GM21737 (cell line): ENCODE results near the gene DEFB116.
"Not testable (repeated sequence)": the region's sequence is repeated elsewhere in the genome, so short reads cannot be mapped to it uniquely, and the experiment has no call there.

ENCODE experiments used
- ATAC-seq: cut with Tn5 transposase; IDR thresholded peaks from one replicate; pipeline ENCODE4 v1.9.1; 2021; ENCODE audit warnings: mild to moderate bottlenecking, moderate library complexity; ENCODE audit not compliant: unreplicated experiment

The DEFB116 gene, protein sequence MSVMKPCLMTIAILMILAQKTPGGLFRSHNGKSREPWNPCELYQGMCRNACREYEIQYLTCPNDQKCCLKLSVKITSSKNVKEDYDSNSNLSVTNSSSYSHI

GRCh38 chr20:31308535-31309162 lies at the start of gene DEFB116:
DEFB116 (minus strand) TSS chr20:31308585; CDS start chr20:31308585, 0 bp downstream.
- no peak for ATAC-seq

DNA sequence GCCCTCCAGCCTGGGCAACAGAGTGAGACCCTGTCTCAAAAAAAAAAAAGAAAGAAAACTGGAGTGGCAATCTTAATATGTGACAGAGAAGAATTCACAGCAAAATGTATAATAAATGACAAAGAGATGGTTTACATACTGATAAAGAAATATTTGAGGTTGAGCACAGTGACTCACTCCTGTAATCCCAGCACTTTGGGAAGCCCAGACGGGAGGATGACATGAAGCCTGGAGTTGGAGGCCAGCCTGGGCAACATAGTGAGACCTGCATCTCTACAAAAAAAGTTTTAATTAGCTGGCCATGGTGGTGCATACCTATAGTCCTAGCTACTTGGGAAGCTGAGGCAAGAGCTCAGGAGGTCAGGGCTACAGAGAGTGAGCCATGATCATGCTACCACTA lies 47.6 kb upstream of the DEFB116 start:
- ATAC-seq, result no peak

DNA sequence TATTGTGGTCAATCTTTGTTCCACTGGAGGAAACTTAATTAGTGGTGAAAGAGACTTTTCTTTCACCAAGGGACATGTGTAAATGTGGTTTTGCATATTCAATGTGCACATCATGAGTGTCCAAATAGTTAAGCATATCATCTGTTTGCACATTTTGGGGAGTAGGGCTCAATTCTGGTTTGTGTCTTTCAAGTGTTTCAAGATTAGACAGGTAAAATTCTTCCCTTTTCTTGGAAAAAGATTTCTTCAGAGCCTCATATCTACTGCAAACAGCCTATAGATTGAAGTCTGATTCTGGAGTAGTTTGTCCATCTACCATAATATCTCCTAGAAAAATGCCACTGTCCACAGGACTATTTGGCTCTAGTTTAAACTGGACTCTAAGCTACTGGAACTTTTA lies 33.1 kb upstream of the DEFB116 start:
- ATAC-seq, result no peak

- no peak for ATAC-seq
These were observed 22.5 kb upstream of the DEFB116 start for GRCh38 chr20:31330893-31331292.

DNA sequence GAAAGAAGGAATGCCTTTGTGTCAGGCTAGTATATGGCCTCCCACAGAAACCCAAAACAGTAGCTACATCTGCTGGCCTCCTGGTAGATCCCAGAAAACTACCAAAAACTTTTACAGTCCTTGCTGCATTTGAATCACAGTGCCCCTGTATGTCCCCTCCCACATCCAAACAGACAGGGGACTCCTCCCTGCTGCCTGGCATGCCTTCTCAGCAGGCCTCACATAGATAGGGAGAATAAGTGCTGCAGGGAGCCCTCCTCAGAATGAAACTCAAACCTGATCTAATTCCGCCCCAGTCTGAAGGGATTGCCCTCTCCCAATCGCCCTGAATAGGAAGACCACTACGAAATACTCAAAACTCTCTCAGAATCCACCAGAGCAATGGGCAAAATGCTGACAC lies 14.1 kb upstream of the DEFB116 start:
- ATAC-seq, result no peak

DNA sequence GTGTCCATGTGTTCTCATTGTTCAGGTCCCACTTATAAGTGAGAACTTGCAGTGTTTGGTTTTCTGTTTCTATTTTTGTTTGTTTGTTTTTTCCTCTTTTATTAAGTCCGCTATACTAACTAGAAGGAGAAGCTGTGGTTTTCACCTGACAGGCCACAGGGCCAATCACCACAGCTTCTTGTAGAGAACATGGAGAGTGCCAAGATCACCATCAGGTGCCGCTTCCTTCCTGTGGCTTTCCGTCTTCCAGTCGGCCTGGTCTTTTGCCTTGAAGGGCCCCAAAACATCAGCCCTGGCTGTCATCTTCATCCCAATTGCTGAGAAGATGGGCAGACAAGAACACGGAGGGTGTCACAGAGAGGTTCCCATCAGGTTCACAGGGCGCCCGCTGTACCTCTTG lies 23.4 kb downstream of the DEFB116 start:
- ATAC-seq, result not testable (repeated sequence)

DNA sequence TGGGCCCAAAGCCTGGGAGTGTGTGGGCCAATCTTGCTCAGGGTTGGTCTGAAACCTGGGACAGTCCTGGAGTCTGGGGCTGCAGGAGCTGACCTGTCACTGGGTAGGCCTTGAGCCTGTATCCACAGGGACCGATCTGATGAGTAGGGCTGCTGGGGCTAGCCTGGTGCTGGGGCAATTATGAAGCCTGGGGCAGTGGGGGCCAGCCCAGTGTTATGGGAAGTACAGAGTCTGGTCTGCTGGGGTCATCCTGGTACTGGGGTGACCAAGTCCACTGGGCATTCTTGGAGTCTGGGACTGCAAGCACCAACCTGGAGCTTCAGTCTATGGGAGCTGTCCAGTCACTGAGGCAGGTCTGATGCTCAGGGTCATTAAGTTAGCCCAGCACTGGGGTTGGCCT lies 30.2 kb downstream of the DEFB116 start:
- ATAC-seq, result no peak

DNA sequence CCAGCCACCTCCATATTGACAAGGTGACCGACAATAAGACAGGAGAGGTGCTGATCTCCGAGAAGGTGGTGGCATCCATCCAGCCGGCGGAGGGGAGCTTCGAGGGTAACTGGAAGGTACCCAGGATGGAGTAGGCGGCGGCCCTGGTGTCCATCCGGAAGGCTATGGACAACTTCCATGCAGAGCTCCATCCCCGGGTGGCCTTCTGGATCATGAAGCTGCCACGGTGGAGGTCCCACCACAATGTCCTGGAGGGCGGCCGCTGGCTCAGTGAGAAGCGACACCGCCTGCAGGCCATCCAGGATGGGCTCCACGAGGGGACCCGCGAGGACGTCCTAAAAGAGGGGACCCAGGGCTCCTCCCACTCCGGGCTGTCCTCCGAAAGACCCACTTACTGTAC lies 33.9 kb downstream of the DEFB116 start:
- no peak for ATAC-seq

DNA sequence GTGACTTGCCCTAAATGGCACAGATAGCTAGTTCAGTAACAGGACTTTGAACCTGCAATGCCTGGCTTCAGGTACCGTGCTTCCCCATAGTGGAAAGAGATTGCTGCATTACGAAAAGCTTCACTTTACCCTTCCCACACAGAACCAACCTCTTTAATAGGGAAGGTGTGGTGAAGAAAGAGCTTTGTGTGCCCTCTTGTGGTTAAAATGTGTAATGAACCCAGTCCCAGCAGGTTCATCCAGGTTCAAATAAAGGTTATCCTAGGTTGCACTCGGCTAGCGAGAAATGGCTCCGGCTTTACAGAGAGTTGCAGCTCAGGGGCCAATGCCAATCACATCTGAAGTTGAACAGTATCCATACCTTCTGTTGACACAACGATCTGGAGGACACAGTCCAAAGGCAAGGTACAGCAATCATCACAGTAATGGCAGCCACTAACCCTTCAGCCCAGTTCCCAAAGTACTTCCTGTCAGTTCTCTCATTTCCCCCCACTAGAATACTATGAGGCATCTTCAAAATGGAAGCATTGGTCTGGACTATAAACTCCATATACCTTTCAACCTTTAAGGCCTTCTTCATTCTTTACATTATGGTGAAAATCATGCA lies 48.0 kb downstream of the DEFB116 start:
- ATAC-seq, result no peak

GRCh38 chr20:31257364-31257763 lies 51.0 kb downstream of the DEFB116 start, which contains the start of gene DEFB115:
DEFB115 (plus strand) TSS chr20:31257664; CDS start chr20:31257664, 0 bp downstream.
- no peak for ATAC-seq

DNA sequence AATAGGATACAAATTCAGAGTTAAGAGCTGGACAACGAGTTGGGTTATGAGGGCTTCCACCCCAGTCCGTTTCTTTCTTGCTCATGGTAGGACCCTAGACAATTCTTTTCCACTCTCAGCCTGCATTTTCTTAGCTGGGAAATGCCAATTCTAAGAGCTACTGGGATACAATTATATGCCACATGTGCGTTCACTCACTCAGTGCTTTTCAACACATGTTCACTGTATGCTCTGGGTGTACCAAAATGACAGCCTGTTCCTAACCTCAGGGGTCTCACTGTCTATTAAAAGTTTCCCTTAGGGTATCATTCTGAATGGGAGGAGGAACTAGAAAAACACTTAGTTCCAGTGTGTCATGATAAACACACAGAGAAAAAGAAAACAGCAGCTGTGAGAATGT lies 51.4 kb downstream of the DEFB116 start:
- no peak for ATAC-seq
